ENCODE results near the gene ZNHIT2.

Gene ZNHIT2

DNA sequence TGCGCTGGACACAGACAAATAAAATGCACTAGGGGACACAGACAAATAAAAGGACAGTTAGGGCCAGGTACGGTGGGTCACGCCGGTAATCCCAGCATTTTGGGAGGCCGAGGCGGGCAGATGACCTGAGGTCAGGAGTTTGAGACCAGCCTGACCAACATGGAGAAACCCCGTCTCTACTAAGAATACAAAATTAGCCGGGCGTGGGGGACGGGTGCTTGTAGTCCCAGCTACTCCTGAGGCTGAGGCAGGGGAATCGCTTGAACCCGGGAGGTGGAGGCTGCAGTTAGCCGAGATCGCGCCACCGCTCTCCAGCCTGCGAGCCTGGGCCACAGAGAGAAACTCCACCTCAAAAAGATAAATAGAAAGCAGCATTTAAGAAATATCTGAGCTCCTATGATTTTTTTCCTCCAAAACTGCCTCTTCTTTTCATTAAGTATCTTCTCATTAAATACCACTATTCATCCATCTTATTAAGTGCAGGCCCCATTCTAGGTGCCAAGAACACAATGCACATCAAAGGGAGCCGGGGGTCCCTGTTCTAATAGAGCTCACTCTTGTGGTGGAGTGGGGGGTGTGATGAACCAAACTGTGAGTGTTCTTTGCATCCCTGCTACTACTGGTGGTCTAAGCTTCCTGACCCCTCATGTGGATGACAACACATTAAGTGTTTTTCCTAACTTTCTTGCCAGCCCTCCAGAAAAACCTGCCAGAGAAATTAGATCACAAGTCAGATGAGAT lies 766 bp upstream of the ZNHIT2 start:
- H3K79me2 ChIP-seq (ENCODE audit: insufficient read depth, low read length), result peaks cover 56% of the 10 kb centered on the region
- H3F3A ChIP-seq (ENCODE audit: low read depth), result peaks cover 4% of the 10 kb centered on the region
- H3K9me2 ChIP-seq (replicated peaks; ENCODE audit: low read depth, low read length), result no peaks in the 10 kb centered on the region
- H2AFZ ChIP-seq (ENCODE audit: low read length), result no peak overlapping the region
- H3K27me3 ChIP-seq (ENCODE audit: insufficient read depth, low read length, poor library complexity, severe bottlenecking), result no peaks in the 10 kb centered on the region
- H3K4me1 ChIP-seq (ENCODE audit: insufficient read depth, low read length, poor library complexity, severe bottlenecking), result peaks cover 28% of the 10 kb centered on the region
- H3K9me3 ChIP-seq (ENCODE audit: insufficient read depth, low read depth, low read length), result no peaks in the 10 kb centered on the region
- no peak overlapping the region for H3K9ac ChIP-seq (ENCODE audit: low read depth, low read length, poor library complexity, severe bottlenecking)
- TF ChIP-seq, protein P1, sequence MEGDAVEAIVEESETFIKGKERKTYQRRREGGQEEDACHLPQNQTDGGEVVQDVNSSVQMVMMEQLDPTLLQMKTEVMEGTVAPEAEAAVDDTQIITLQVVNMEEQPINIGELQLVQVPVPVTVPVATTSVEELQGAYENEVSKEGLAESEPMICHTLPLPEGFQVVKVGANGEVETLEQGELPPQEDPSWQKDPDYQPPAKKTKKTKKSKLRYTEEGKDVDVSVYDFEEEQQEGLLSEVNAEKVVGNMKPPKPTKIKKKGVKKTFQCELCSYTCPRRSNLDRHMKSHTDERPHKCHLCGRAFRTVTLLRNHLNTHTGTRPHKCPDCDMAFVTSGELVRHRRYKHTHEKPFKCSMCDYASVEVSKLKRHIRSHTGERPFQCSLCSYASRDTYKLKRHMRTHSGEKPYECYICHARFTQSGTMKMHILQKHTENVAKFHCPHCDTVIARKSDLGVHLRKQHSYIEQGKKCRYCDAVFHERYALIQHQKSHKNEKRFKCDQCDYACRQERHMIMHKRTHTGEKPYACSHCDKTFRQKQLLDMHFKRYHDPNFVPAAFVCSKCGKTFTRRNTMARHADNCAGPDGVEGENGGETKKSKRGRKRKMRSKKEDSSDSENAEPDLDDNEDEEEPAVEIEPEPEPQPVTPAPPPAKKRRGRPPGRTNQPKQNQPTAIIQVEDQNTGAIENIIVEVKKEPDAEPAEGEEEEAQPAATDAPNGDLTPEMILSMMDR (conservative IDR thresholded peaks at IDR 0.05; ENCODE audit: low read length), result no peak
- no peak for TF ChIP-seq EZH2phosphoT487 (IDR thresholded peaks at IDR 0.05; ENCODE audit: borderline replicate concordance)
- H4K20me1 ChIP-seq (ENCODE audit: insufficient read depth, low read length, poor library complexity, severe bottlenecking), result peaks cover 24% of the 10 kb centered on the region
- no peak overlapping the region for H3K4me2 ChIP-seq (ENCODE audit: low read depth, low read length, poor library complexity, severe bottlenecking)
- H3K36me3 ChIP-seq (ENCODE audit: insufficient read depth, low read length), result peaks cover 18% of the 10 kb centered on the region; the same call in 1 of the 2 replicates
- no peak overlapping the region for H3K4me3 ChIP-seq (ENCODE audit: low read length, poor library complexity, severe bottlenecking)

DNA sequence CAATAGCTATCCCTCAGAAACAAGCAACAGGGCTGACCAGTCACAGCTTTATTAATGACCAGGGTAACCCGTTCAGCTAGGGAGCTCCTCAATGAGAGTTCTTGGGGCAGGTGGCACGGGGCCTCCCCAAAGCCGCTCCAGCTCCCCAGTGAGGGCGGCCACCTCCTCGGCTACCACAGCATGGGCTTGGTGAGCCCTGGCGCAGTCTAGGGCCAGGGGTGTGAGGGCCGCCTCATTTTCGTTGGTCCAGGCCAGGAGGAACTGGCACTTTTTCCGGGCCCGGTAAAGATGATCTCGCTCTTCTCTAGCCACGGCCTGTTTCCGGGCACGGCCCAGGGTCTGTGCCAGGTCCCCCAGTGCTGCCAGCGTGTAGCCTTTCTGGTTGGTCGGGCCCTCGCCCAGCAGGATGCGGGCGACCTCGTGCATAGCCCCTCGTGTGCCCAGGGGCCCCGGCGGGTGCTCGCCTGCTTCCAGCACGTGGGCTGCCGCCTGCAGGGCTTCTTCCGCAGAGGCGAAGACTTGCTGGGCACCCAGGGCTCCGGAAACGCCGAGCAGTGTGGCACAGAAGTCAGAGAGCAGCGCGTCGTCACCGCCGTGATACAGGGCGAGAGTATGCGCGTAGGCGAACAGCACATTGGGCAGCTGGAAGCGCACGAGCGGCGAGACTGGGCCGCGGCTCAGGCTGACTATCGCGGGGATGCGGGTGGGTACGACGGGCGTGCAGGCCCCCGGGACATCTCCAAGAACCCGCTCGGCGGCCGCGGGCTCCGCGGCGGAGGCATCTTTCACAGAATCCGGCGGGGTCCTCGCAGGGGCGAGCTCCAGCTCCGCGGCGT lies 913 bp downstream of the ZNHIT2 start:
- Histone ChIP-seq H3K79me2 (ENCODE audit: insufficient read depth, low read length) (peaks cover 43% of the 10 kb centered on the region), H2AFZ (ENCODE audit: low read length) (no peak overlapping the region), H3K4me2 (ENCODE audit: low read depth, low read length, poor library complexity, severe bottlenecking) (peak overlapping the region; percentile 82), H3K9me3 (ENCODE audit: insufficient read depth, low read depth, low read length) (no peaks in the 10 kb centered on the region), H3K9ac (ENCODE audit: low read depth, low read length, poor library complexity, severe bottlenecking) (peak overlapping the region; percentile 80), H3K9me2 (replicated peaks; ENCODE audit: low read depth, low read length) (no peaks in the 10 kb centered on the region), H3F3A (ENCODE audit: low read depth) (peaks cover 4% of the 10 kb centered on the region), H3K4me3 (ENCODE audit: low read length, poor library complexity, severe bottlenecking) (peak overlapping the region; percentile 94), H4K20me1 (ENCODE audit: insufficient read depth, low read length, poor library complexity, severe bottlenecking) (peaks cover 22% of the 10 kb centered on the region), H3K36me3 (ENCODE audit: insufficient read depth, low read length) (peaks cover 18% of the 10 kb centered on the region; the same call in 1 of the 2 replicates), H3K27me3 (ENCODE audit: insufficient read depth, low read length, poor library complexity, severe bottlenecking) (no peaks in the 10 kb centered on the region), H3K4me1 (ENCODE audit: insufficient read depth, low read length, poor library complexity, severe bottlenecking) (peaks cover 39% of the 10 kb centered on the region)
- TF ChIP-seq, protein P1 (conservative IDR thresholded peaks at IDR 0.05; ENCODE audit: low read length), result no peak
- no peak for TF ChIP-seq EZH2phosphoT487 (IDR thresholded peaks at IDR 0.05; ENCODE audit: borderline replicate concordance)

DNA sequence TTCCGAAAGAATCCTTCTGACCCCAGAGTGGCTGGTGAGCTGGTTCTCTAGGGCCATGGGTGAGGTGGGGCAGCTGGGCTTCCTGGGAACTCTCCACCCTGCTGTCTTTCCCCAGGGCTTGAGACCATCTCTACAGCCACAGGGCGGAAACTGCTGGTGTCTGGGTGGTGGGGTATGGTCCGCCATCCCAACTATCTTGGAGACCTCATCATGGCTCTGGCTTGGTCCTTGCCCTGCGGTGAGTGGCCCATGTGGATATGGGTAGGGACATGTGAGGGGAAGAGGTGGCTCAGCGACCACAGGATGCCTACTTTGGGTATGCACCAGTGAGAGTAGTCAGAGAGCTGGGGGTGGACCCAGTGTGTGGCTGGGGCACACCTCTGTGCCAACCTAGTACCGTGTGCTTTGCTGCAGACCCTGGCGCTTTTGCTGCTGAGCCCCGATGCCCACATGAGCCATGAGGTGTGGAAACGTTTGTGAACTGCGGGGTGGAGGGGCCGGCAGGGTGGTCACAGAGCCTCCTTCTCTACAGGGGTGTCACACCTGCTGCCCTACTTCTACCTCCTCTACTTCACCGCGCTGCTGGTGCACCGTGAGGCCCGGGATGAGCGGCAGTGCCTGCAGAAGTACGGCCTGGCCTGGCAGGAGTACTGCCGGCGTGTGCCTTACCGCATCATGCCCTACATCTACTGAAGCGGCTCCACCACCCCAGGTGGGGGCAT lies 2.0 kb downstream of the ZNHIT2 start:
- H3K79me2 ChIP-seq (ENCODE audit: insufficient read depth, low read length), result peaks cover 32% of the 10 kb centered on the region
- no peaks in the 10 kb centered on the region for H3K9me2 ChIP-seq (replicated peaks; ENCODE audit: low read depth, low read length)
- H3K36me3 ChIP-seq (ENCODE audit: insufficient read depth, low read length), result peaks cover 16% of the 10 kb centered on the region; the same call in 1 of the 2 replicates
- H4K20me1 ChIP-seq (ENCODE audit: insufficient read depth, low read length, poor library complexity, severe bottlenecking), result peaks cover 17% of the 10 kb centered on the region
- H3K4me2 ChIP-seq (ENCODE audit: low read depth, low read length, poor library complexity, severe bottlenecking), result no peak overlapping the region
- no peak overlapping the region for H3K4me3 ChIP-seq (ENCODE audit: low read length, poor library complexity, severe bottlenecking)
- H3K9me3 ChIP-seq (ENCODE audit: insufficient read depth, low read depth, low read length), result no peaks in the 10 kb centered on the region
- no peak overlapping the region for H3K9ac ChIP-seq (ENCODE audit: low read depth, low read length, poor library complexity, severe bottlenecking)
- no peaks in the 10 kb centered on the region for H3K27me3 ChIP-seq (ENCODE audit: insufficient read depth, low read length, poor library complexity, severe bottlenecking)
- peaks cover 8% of the 10 kb centered on the region for H3F3A ChIP-seq (ENCODE audit: low read depth)
- H3K4me1 ChIP-seq (ENCODE audit: insufficient read depth, low read length, poor library complexity, severe bottlenecking), result peaks cover 36% of the 10 kb centered on the region
- no peak overlapping the region for H2AFZ ChIP-seq (ENCODE audit: low read length)
- TF ChIP-seq EZH2phosphoT487 (IDR thresholded peaks at IDR 0.05; ENCODE audit: borderline replicate concordance), result no peak
